B cell (primary cell): ENCODE data around the gene KRT6C.

ENCODE experiments used
- EZH2 ChIP-seq: IDR thresholded peaks from 2 replicates; pipeline ENCODE4 v1.6.1; 2012; ENCODE audit warnings: borderline replicate concordance, low read depth, mild to moderate bottlenecking, moderate library complexity, low read length; ENCODE audit not compliant: insufficient read depth, poor library complexity, severe bottlenecking
- TF ChIP-seq, protein P1 (sequence below): fragments of 200-600 bp; IDR thresholded peaks from one replicate; pipeline ENCODE4 v1.8.0; 2022; ENCODE audit warnings: antibody characterized with exemption, mild to moderate bottlenecking

DNA sequence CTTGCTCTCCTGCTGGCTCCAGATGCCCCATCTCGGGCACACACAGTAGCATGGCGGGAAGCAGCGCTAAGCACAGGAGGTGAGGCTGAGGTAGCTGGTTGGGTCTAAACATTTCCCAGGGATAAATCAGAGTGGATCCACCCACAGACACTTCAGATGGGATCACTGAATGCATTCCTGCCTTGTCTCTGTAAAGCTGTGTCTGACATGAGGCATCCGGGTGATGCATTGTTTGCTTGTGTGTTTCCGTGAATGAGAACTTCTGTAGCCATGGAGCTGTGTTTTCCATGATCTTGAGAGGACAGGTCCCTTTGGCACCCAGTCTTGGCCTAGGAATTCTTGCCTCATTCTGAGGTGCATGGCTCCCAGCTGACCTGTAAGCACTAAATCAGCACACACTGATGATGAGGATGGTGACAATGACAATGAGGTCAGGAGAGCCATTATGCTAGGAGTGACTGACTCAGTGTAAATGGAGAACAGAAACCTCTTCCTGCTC, 32.7 kb downstream of the KRT6C start:
- no peak for TF ChIP-seq EZH2
- TF ChIP-seq, protein P1, sequence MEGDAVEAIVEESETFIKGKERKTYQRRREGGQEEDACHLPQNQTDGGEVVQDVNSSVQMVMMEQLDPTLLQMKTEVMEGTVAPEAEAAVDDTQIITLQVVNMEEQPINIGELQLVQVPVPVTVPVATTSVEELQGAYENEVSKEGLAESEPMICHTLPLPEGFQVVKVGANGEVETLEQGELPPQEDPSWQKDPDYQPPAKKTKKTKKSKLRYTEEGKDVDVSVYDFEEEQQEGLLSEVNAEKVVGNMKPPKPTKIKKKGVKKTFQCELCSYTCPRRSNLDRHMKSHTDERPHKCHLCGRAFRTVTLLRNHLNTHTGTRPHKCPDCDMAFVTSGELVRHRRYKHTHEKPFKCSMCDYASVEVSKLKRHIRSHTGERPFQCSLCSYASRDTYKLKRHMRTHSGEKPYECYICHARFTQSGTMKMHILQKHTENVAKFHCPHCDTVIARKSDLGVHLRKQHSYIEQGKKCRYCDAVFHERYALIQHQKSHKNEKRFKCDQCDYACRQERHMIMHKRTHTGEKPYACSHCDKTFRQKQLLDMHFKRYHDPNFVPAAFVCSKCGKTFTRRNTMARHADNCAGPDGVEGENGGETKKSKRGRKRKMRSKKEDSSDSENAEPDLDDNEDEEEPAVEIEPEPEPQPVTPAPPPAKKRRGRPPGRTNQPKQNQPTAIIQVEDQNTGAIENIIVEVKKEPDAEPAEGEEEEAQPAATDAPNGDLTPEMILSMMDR = no peak
